Measurements from ENCODE around the gene ZFP92. TPM values are rescaled to one million over a fixed set of nuclear protein-coding genes. Genes with fewer than 3 reads are reported as not detected.

Gene ZFP92
- polyA plus RNA-seq, 1 donor from 2014 or later, result not detected

- no peaks in the 10 kb centered on the region for H3K9me2 ChIP-seq (ENCODE audit: insufficient read depth, low read length)
- H3K4me2 ChIP-seq (ENCODE audit: low read length), result no peak overlapping the region
- H2AFZ ChIP-seq (ENCODE audit: low read depth, low read length), result no peak overlapping the region
- H3K9ac ChIP-seq (ENCODE audit: low read length), result no peak overlapping the region
- H3K79me2 ChIP-seq (replicated peaks; ENCODE audit: insufficient read depth, low read length), result no peaks in the 10 kb centered on the region
- H3K4me3 ChIP-seq (ENCODE audit: low read length), result no peak overlapping the region
- no peak for TF ChIP-seq RAD21 (conservative IDR thresholded peaks at IDR 0.05)
- TF ChIP-seq MXI1 (conservative IDR thresholded peaks at IDR 0.05; ENCODE audit: poor library complexity, severe bottlenecking), result no peak
- no peak for TF ChIP-seq EZH2 (IDR thresholded peaks at IDR 0.05; ENCODE audit: borderline replicate concordance, insufficient read depth, low read length, poor library complexity, severe bottlenecking)
- no peak for TF ChIP-seq SMC3 (conservative IDR thresholded peaks at IDR 0.05; ENCODE audit: poor library complexity)
- TF ChIP-seq REST (IDR thresholded peaks at IDR 0.05; ENCODE audit: borderline replicate concordance), result no peak
- TF ChIP-seq TAF1 (IDR thresholded peaks at IDR 0.05; ENCODE audit: low read depth), result no peak
- no peak for TF ChIP-seq CTCF (IDR thresholded peaks at IDR 0.05; ENCODE audit: poor library complexity, severe bottlenecking)
- H3K27me3 ChIP-seq (ENCODE audit: insufficient read depth, low read depth, low read length), result no peaks in the 10 kb centered on the region
- H4K20me1 ChIP-seq (ENCODE audit: insufficient read depth), result no peaks in the 10 kb centered on the region
- H3K27ac ChIP-seq (ENCODE audit: low read length), result no peak overlapping the region
- H3F3A ChIP-seq (ENCODE audit: insufficient read depth, low read length, poor library complexity, severe bottlenecking), result no peaks in the 10 kb centered on the region
- no peaks in the 10 kb centered on the region for H3K9me3 ChIP-seq (ENCODE audit: low read length)
- H3K36me3 ChIP-seq (ENCODE audit: insufficient read depth, low read length), result no peaks in the 10 kb centered on the region
Observed at GRCh38 chrX:153439977-153440376, 28.7 kb downstream of the ZFP92 start.

DNA sequence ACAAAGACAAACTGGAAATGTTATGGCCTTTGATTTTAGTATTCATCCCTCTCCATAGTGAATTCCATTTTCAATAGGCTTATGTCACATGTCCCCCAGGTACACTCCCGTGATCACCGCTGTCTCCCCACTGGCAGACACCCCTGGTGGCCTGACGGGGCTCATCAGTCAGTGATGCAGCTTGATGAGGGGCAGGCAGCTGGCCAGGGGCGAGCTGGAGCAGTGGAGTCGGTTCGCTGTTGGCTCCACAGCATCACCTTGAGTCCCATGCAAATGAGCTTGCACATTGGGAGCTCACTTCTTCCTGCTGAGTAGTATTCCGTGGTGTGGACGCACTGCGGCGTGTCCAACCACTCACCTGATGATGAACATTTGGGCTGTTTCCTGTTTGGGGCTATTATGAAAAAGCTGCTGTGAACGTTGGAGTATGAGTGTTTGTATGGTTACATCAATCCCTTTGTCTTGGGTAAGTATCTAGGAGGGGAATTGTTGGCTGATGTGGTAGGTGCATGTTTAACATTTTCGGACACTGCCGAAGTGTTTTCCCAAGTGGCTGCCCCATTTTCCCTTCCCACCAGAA, 29.4 kb downstream of the ZFP92 start:
- Histone ChIP-seq H2AFZ (ENCODE audit: low read depth, low read length) (no peak overlapping the region), H3K27me3 (ENCODE audit: insufficient read depth, low read depth, low read length) (no peaks in the 10 kb centered on the region), H3K4me2 (ENCODE audit: low read length) (no peak overlapping the region), H4K20me1 (ENCODE audit: insufficient read depth) (no peaks in the 10 kb centered on the region), H3K9me3 (ENCODE audit: low read length) (no peaks in the 10 kb centered on the region), H3K27ac (ENCODE audit: low read length) (no peak overlapping the region), H3K36me3 (ENCODE audit: insufficient read depth, low read length) (no peaks in the 10 kb centered on the region), H3K9me2 (ENCODE audit: insufficient read depth, low read length) (no peaks in the 10 kb centered on the region), H3K4me3 (ENCODE audit: low read length) (no peak overlapping the region), H3F3A (ENCODE audit: insufficient read depth, low read length, poor library complexity, severe bottlenecking) (no peaks in the 10 kb centered on the region), H3K79me2 (replicated peaks; ENCODE audit: insufficient read depth, low read length) (no peaks in the 10 kb centered on the region), H3K9ac (ENCODE audit: low read length) (no peak overlapping the region)
- TF ChIP-seq POLR2AphosphoS5 (IDR thresholded peaks at IDR 0.05) (no peak), TAF1 (IDR thresholded peaks at IDR 0.05; ENCODE audit: low read depth) (no peak), EP300 (conservative IDR thresholded peaks at IDR 0.05; ENCODE audit: poor library complexity, severe bottlenecking) (no peak), REST (IDR thresholded peaks at IDR 0.05; ENCODE audit: borderline replicate concordance) (no peak), CTCF (IDR thresholded peaks at IDR 0.05; ENCODE audit: poor library complexity, severe bottlenecking) (no peak), EZH2 (IDR thresholded peaks at IDR 0.05; ENCODE audit: borderline replicate concordance, insufficient read depth, low read length, poor library complexity, severe bottlenecking) (no peak), RAD21 (conservative IDR thresholded peaks at IDR 0.05) (no peak), SMC3 (conservative IDR thresholded peaks at IDR 0.05; ENCODE audit: poor library complexity) (no peak), MXI1 (conservative IDR thresholded peaks at IDR 0.05; ENCODE audit: poor library complexity, severe bottlenecking) (no peak)

Measured in neural cell (in vitro differentiated cells).